SK-N-SH treated with all-trans-retinoic acid at 6 μM for 48 hours (cell line): ENCODE results near the gene HELZ.
A peak's percentile ranks its signal among the peaks of the same experiment; 100 is the strongest.

ENCODE experiments used
- ATAC-seq: fragments of 200-7000 bp; cut with Tn5 transposase; 3 replicates; pipeline ENCODE4 v1.9.1; 2020; ENCODE audit warnings: mild to moderate bottlenecking, moderate library complexity
- ARNTL ChIP-seq: fragments of 450-650 bp; formaldehyde crosslinking; IDR thresholded peaks from 2 replicates; pipeline ENCODE4 v1.5.0; 2020; ENCODE audit warnings: low read depth, mild to moderate bottlenecking, moderate library complexity, borderline replicate concordance
- BACH2 ChIP-seq: fragments of 250-450 bp; sonication (Bioruptor Pico); IDR thresholded peaks from 2 replicates; pipeline ENCODE4 v1.9.0; 2021; ENCODE audit warnings: mild to moderate bottlenecking, borderline replicate concordance
- CREB5 ChIP-seq: fragments of 250-450 bp; sonication (Bioruptor Pico); IDR thresholded peaks from 2 replicates; pipeline ENCODE4 v1.5.1; 2020; ENCODE audit warnings: low read depth, mild to moderate bottlenecking, moderate library complexity
- CSDC2 ChIP-seq: fragments of 250-450 bp; sonication (Bioruptor Pico); IDR thresholded peaks from 2 replicates; pipeline ENCODE4 v1.5.0; 2020; ENCODE audit warnings: mild to moderate bottlenecking, moderate library complexity
- CSRNP3 ChIP-seq: fragments of 250-450 bp; sonication (Bioruptor Pico); IDR thresholded peaks from 2 replicates; pipeline ENCODE4 v1.5.1; 2021; ENCODE audit warnings: mild to moderate bottlenecking, moderate library complexity
- GLIS3 ChIP-seq: fragments of 250-450 bp; sonication (Bioruptor Pico); IDR thresholded peaks from 2 replicates; pipeline ENCODE4 v1.5.0; 2020; ENCODE audit warnings: mild to moderate bottlenecking, moderate library complexity
- ISL1 ChIP-seq: fragments of 250-450 bp; sonication (Bioruptor Pico); IDR thresholded peaks from 2 replicates; pipeline ENCODE4 v2.1.2; 2022; ENCODE audit warnings: mild to moderate bottlenecking, moderate library complexity
- OSR1 ChIP-seq: fragments of 250-450 bp; sonication (Bioruptor Pico); IDR thresholded peaks from 2 replicates; pipeline ENCODE4 v1.8.0; 2022; ENCODE audit warnings: moderate library complexity, mild to moderate bottlenecking, inconsistent platforms
- PATZ1 ChIP-seq: fragments of 250-450 bp; sonication (Bioruptor Pico); IDR thresholded peaks from 2 replicates; pipeline ENCODE4 v1.8.0; 2020; ENCODE audit warnings: mild to moderate bottlenecking, moderate library complexity, borderline replicate concordance
- PPARA ChIP-seq: fragments of 250-450 bp; sonication (Bioruptor Pico); IDR thresholded peaks from 2 replicates; pipeline ENCODE4 v1.5.0; 2020; ENCODE audit warnings: mild to moderate bottlenecking, borderline replicate concordance
- RARB ChIP-seq: fragments of 250-450 bp; sonication (Bioruptor Pico); IDR thresholded peaks from 2 replicates; pipeline ENCODE4 v1.8.0; 2021; ENCODE audit warnings: mild to moderate bottlenecking, moderate library complexity
- SNAI2 ChIP-seq: fragments of 250-450 bp; sonication (Bioruptor Pico); IDR thresholded peaks from 2 replicates; pipeline ENCODE4 v1.5.0; 2020; ENCODE audit warnings: mild to moderate bottlenecking, moderate library complexity
- TCF4 ChIP-seq: fragments of 250-450 bp; sonication (Bioruptor Pico); IDR thresholded peaks from 2 replicates; pipeline ENCODE4 v1.8.0; 2021; ENCODE audit warnings: mild to moderate bottlenecking, moderate library complexity, borderline replicate concordance
- TOX ChIP-seq: fragments of 250-450 bp; sonication (Bioruptor Pico); IDR thresholded peaks from 2 replicates; pipeline ENCODE4 v1.8.0; 2021; ENCODE audit warnings: mild to moderate bottlenecking, moderate library complexity, borderline replicate concordance
- ZC3H10 ChIP-seq: fragments of 250-450 bp; sonication (Bioruptor Pico); IDR thresholded peaks from 2 replicates; pipeline ENCODE4 v1.5.1; 2021; ENCODE audit warnings: mild to moderate bottlenecking, moderate library complexity
- ZFP30 ChIP-seq: fragments of 450-650 bp; formaldehyde crosslinking; IDR thresholded peaks from 2 replicates; pipeline ENCODE4 v1.5.0; 2022; ENCODE audit warnings: mild to moderate bottlenecking, moderate library complexity
- ZNF565 ChIP-seq: fragments of 450-650 bp; formaldehyde crosslinking; conservative IDR thresholded peaks from 2 replicates; pipeline ENCODE4 v1.5.0; 2020; ENCODE audit warnings: low read depth, mild to moderate bottlenecking, moderate library complexity
- ZNF70 ChIP-seq: fragments of 450-650 bp; formaldehyde crosslinking; IDR thresholded peaks from 2 replicates; pipeline ENCODE4 v1.5.0; 2020; ENCODE audit warnings: mild to moderate bottlenecking, moderate library complexity
- ZNF8 ChIP-seq: fragments of 450-650 bp; formaldehyde crosslinking; IDR thresholded peaks from 2 replicates; pipeline ENCODE4 v1.5.0; 2020; ENCODE audit warnings: mild to moderate bottlenecking, moderate library complexity

Gene HELZ

GRCh38 chr17:67224736-67225135 is 20.3 kb downstream of the HELZ start:
- TF ChIP-seq CSRNP3 (CRISPR knock-in tag) (no peak), CSDC2 (CRISPR knock-in tag) (no peak), ZFP30 (no peak), ZNF8 (CRISPR knock-in tag) (no peak), SNAI2 (CRISPR knock-in tag) (no peak), ZNF70 (CRISPR knock-in tag) (no peak), RARB (no peak), GLIS3 (CRISPR knock-in tag) (no peak), TOX (no peak), PATZ1 (CRISPR knock-in tag) (no peak), CREB5 (CRISPR knock-in tag) (no peak), OSR1 (no peak), PPARA (no peak), ZC3H10 (CRISPR knock-in tag) (no peak)
- no peak for ATAC-seq

- TF ChIP-seq ZFP30 (no peak), SNAI2 (CRISPR knock-in tag) (no peak), PPARA (no peak), ZNF8 (CRISPR knock-in tag) (no peak), BACH2 (CRISPR knock-in tag) (no peak)
- peak; percentile 35; the same call in 1 of the 3 replicates for ATAC-seq
Observed at GRCh38 chr17:67223924-67224323, 21.1 kb downstream of the HELZ start.

- no peak for TF ChIP-seq ISL1 (CRISPR knock-in tag)
- TF ChIP-seq SNAI2 (CRISPR knock-in tag) = no peak
- TF ChIP-seq ZNF565 (CRISPR knock-in tag) = no peak
- ATAC-seq = peak; percentile 77
Observed at GRCh38 chr17:67221062-67221998, 23.7 kb downstream of the HELZ start.

- no peak for ATAC-seq
- TF ChIP-seq CSRNP3 (CRISPR knock-in tag) (no peak), ZNF8 (CRISPR knock-in tag) (no peak), PATZ1 (CRISPR knock-in tag) (no peak), SNAI2 (CRISPR knock-in tag) (no peak), TCF4 (CRISPR knock-in tag) (no peak), CSDC2 (CRISPR knock-in tag) (no peak), ARNTL (CRISPR knock-in tag) (no peak), RARB (no peak), ZNF565 (CRISPR knock-in tag) (no peak)
Observed at GRCh38 chr17:67218385-67218950, 26.5 kb downstream of the HELZ start.
